IMR-90 (cell line): ENCODE results near the gene EPB41L1. TPM values are rescaled to one million over a fixed set of nuclear protein-coding genes. Genes with fewer than 3 reads are reported as not detected.

Source experiments
- ATAC-seq: fragments of 200-7000 bp; cut with Tn5 transposase; 2 replicates; pipeline ENCODE4 v1.9.1; 2020; ENCODE audit warnings: low read depth, mild to moderate bottlenecking, moderate library complexity
- BruUV-seq: library from RNA; stranded (reverse); fragments of 400-500 nt; replicated peaks from 2 replicates; lab custom pipeline; 2021; lab: Mats Ljungman, UMichigan
- CTCF ChIA-PET: fragments of 300-600 bp; formaldehyde crosslinking; extraction: SDS; loops from one replicate; lab custom pipeline; 2021; ENCODE audit warnings: antibody characterized with exemption; lab: Yijun Ruan, JAX
- POLR2A ChIA-PET: fragments of 300-600 bp; sonication (Branson Sonifier 250); formaldehyde crosslinking; loops from one replicate; lab custom pipeline; 2022; ENCODE audit warnings: antibody characterized with exemption; ENCODE audit not compliant: unreplicated experiment; lab: Charles Lee
- DNase-seq: peaks from one replicate; pipeline ENCODE4 v3.0.0; 2013
- H2AFZ ChIP-seq: replicated peaks from 2 replicates; pipeline ENCODE3; 2013; ENCODE audit warnings: low read length, mild to moderate bottlenecking; ENCODE audit not compliant: poor library complexity
- H2AK5ac ChIP-seq: 2 replicates; pipeline ENCODE4 v1.6.1; 2013; ENCODE audit warnings: low read depth, low read length, inconsistent platforms
- H2AK9ac ChIP-seq: replicated peaks from 2 replicates; pipeline ENCODE3; 2013; ENCODE audit warnings: mild to moderate bottlenecking, low read depth, low read length, moderate library complexity; ENCODE audit not compliant: poor library complexity
- H2BK120ac ChIP-seq: 2 replicates; pipeline ENCODE4 v1.6.1; 2013; ENCODE audit warnings: low read depth, low read length, inconsistent platforms
- H2BK15ac ChIP-seq: 3 replicates; pipeline ENCODE4 v1.6.1; 2013; ENCODE audit warnings: low read depth, low read length, inconsistent platforms
- H2BK20ac ChIP-seq: 2 replicates; pipeline ENCODE4 v1.6.1; 2013; ENCODE audit warnings: low read depth, mild to moderate bottlenecking, inconsistent platforms, low read length, moderate library complexity
- H2BK5ac ChIP-seq: 2 replicates; pipeline ENCODE4 v1.6.1; 2013; ENCODE audit warnings: mild to moderate bottlenecking, low read depth, low read length, inconsistent platforms; ENCODE audit not compliant: poor library complexity, severe bottlenecking
- H3K14ac ChIP-seq: replicated peaks from 2 replicates; pipeline ENCODE4 v1.6.1; 2013; ENCODE audit warnings: low read depth, low read length, inconsistent platforms
- H3K18ac ChIP-seq: 2 replicates; pipeline ENCODE4 v1.6.1; 2013; ENCODE audit warnings: low read depth, low read length, control low read depth
- H3K23ac ChIP-seq: 2 replicates; pipeline ENCODE4 v1.6.1; 2013; ENCODE audit warnings: low read depth, low read length, inconsistent platforms
- H3K27ac ChIP-seq: 2 replicates; pipeline ENCODE4 v1.5.1; 2013; ENCODE audit warnings: mild to moderate bottlenecking, control low read depth, low read length; ENCODE audit not compliant: insufficient read depth
- H3K27me3 ChIP-seq: 2 replicates; pipeline ENCODE4 v1.6.1; 2013; ENCODE audit warnings: low read length; ENCODE audit not compliant: control insufficient read depth, insufficient read depth
- H3K36me3 ChIP-seq: 2 replicates; pipeline ENCODE4 v1.6.1; 2013; ENCODE audit warnings: low read length, mixed read lengths; ENCODE audit not compliant: control insufficient read depth, insufficient read depth
- H3K4ac ChIP-seq: 2 replicates; pipeline ENCODE4 v1.6.1; 2013; ENCODE audit warnings: low read depth, low read length, inconsistent platforms
- H3K4me1 ChIP-seq: 2 replicates; pipeline ENCODE4 v1.6.1; 2013; ENCODE audit warnings: low read length, mixed read lengths; ENCODE audit not compliant: control insufficient read depth, insufficient read depth
- H3K4me2 ChIP-seq: 2 replicates; pipeline ENCODE4 v1.6.1; 2013; ENCODE audit warnings: low read depth, mild to moderate bottlenecking, control low read depth, low read length, moderate library complexity
- H3K4me3 ChIP-seq: 2 replicates; pipeline ENCODE4 v1.5.1; 2013; ENCODE audit warnings: low read depth, mild to moderate bottlenecking, control low read depth, low read length, moderate library complexity; ENCODE audit not compliant: insufficient read depth
- H3K56ac ChIP-seq: 2 replicates; pipeline ENCODE4 v1.6.1; 2013; ENCODE audit warnings: low read length, inconsistent platforms; ENCODE audit not compliant: insufficient read depth; ENCODE audit errors: extremely low read depth
- H3K79me1 ChIP-seq, 2 experiments: 2 replicates each; pipeline ENCODE4 v1.6.1; 2013; ENCODE audit warnings: low read length in 2 of 2, inconsistent platforms in 1 of 2, low read depth in 1 of 2
- H3K9ac ChIP-seq: 2 replicates; pipeline ENCODE4 v1.6.1; 2013; ENCODE audit warnings: low read depth, low read length, control low read depth
- H3K9me1 ChIP-seq: 2 replicates; pipeline ENCODE4 v1.6.1; 2013; ENCODE audit warnings: low read length, inconsistent platforms; ENCODE audit not compliant: insufficient read depth
- H3K9me3 ChIP-seq: 2 replicates; pipeline ENCODE4 v1.6.1; 2013; ENCODE audit warnings: low read length; ENCODE audit not compliant: control insufficient read depth, insufficient read depth
- H4K20me1 ChIP-seq: 2 replicates; pipeline ENCODE4 v1.6.1; 2013; ENCODE audit warnings: low read length, inconsistent platforms; ENCODE audit not compliant: insufficient read depth
- H4K5ac ChIP-seq: 2 replicates; pipeline ENCODE4 v1.6.1; 2013; ENCODE audit warnings: mild to moderate bottlenecking, low read depth, low read length, control low read depth
- H4K8ac ChIP-seq, 2 experiments: 2 replicates each; pipeline ENCODE4 v1.6.1; 2013; ENCODE audit warnings: low read depth in 2 of 2, low read length in 2 of 2, control low read depth in 1 of 2, inconsistent platforms in 1 of 2
- H4K91ac ChIP-seq: 2 replicates; pipeline ENCODE4 v1.6.1; 2013; ENCODE audit warnings: low read depth, low read length, inconsistent platforms; ENCODE audit not compliant: insufficient read depth
- CEBPB ChIP-seq: IDR thresholded peaks from 2 replicates; pipeline ENCODE4 v1.6.1; 2012; ENCODE audit warnings: low read depth, low read length, improper control_type of control experiment
- RCOR1 ChIP-seq: IDR thresholded peaks from 2 replicates; pipeline ENCODE4 v1.6.1; 2012; ENCODE audit warnings: mild to moderate bottlenecking, low read length, improper control_type of control experiment; ENCODE audit not compliant: insufficient replicate concordance
- WGBS, 2 experiments: methylation state at CpG; one replicate each; pipeline versions ENCODE4 v1.1.5 to v1.1.7; 2013; ENCODE audit warnings: missing lambda C conversion rate in 2 of 2; ENCODE audit not compliant: insufficient read length in 1 of 2; ENCODE audit errors: extremely low coverage in 2 of 2; 5-methylcytosine and 5-hydroxymethylcytosine counted together
- dilution Hi-C: fragments of 300-500 bp; cut with HindIII; formaldehyde crosslinking; loops from one replicate; pipeline ENCODE4 v1.14.3; 2018; ENCODE audit warnings: low sequenced_read_pairs; ENCODE audit not compliant: unreplicated experiment
- in situ Hi-C: fragments of 300-500 bp; cut with MboI; formaldehyde crosslinking; loops from 3 replicates; pipeline ENCODE4 v1.14.3; 2019; ENCODE audit warnings: low sequenced_read_pairs, inconsistent platforms, mixed read lengths
- intact Hi-C: fragments of 100-400 bp; cut with micrococcal nuclease; formaldehyde crosslinking; loops from 2 replicates; pipeline ENCODE4 v1.10.0; 2022
- polyA plus RNA-seq, 3 experiments: library from polyadenylated mRNA; depleted of rRNA; stranded (reverse); fragments of >200 nt; gene quantifications; 2 replicates each; pipeline ENCODE4 v1.2.3, GENCODE V29; 2012; ENCODE audit warnings: low replicate concordance in 1 of 3
- total RNA-seq: library from RNA; depleted of rRNA; stranded (reverse); fragments of >200 nt; gene quantifications from 2 replicates; pipeline ENCODE4 v1.2.3, GENCODE V29; 2012
- TF ChIP-seq, protein P1 (sequence below): fragments of 150-350 bp; IDR thresholded peaks from 2 replicates; pipeline ENCODE4 v1.6.1; 2017; ENCODE audit warnings: mild to moderate bottlenecking, antibody characterized with exemption, low read length, low read depth

Gene EPB41L1
- total and polyA plus RNA-seq, 2 of the 4 experiments (the other 2 are of a cell fraction) = 12.5 to 33.7 TPM

DNA sequence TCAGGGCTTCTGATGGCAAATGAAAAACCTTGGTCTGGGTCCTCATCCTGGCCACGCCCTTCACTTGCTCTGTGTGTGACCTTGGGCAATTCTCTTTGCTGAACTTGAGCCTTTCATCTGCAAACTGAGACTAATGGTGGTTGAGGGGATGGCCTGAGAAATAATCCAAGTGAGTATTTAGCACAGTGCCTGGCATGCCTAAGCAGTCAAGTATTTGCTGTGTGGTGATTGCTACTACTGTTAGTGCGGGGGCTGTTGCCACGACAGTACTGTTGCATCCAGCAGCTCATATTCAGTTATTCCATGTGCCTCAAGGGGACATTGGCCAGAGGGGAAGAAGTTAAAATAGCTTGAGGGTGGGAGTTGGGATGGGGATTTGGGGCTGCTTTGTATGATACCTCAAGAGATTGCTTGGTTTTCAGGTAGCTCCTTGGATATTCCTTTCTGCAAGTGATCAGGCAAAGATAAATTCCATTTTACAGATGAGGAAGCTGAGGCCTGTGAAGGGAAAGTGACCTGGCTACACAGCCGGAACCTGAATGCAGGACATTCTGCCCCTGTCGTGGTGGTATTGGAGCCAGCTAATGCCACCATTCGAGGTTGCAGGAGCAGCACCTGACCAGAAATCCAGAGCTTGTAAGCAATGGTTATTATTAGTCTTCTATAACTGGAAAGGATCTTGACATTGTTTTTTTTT lies 45.1 kb upstream of the EPB41L1 start:
- no peak overlapping the region for H2BK5ac ChIP-seq
- no TSS peak for BruUV-seq
- DNase-seq = peak; percentile 38
- no peak overlapping the region for H4K91ac ChIP-seq
- no peak overlapping the region for H4K8ac ChIP-seq
- H3K36me3 ChIP-seq = no peaks in the 10 kb centered on the region
- H3K9me1 ChIP-seq = no peaks in the 10 kb centered on the region
- no peak overlapping the region for H3K56ac ChIP-seq
- no peak overlapping the region for H3K4me2 ChIP-seq
- dilution Hi-C loops = no loop called here
- no peak overlapping the region for H2BK120ac ChIP-seq
- CTCF ChIA-PET = no interaction called here
- H3K27ac ChIP-seq = no peak overlapping the region
- H3K79me1 ChIP-seq = no peaks in the 10 kb centered on the region
- no peaks in the 10 kb centered on the region for H4K20me1 ChIP-seq
- no peak for TF ChIP-seq RCOR1
- TF ChIP-seq, protein P1, sequence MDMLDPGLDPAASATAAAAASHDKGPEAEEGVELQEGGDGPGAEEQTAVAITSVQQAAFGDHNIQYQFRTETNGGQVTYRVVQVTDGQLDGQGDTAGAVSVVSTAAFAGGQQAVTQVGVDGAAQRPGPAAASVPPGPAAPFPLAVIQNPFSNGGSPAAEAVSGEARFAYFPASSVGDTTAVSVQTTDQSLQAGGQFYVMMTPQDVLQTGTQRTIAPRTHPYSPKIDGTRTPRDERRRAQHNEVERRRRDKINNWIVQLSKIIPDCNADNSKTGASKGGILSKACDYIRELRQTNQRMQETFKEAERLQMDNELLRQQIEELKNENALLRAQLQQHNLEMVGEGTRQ = no peak
- no peak for TF ChIP-seq CEBPB
- no peak overlapping the region for H2BK15ac ChIP-seq
- intact Hi-C loops = no loop called here
- no peak overlapping the region for H3K18ac ChIP-seq
- no peak overlapping the region for H3K23ac ChIP-seq
- no peak overlapping the region for H3K9ac ChIP-seq
- no CpG with 5 or more reads among the region's 6 CpGs for WGBS, 2 experiments
- ATAC-seq = peak; percentile 32; the same call in 1 of the 2 replicates
- no peak overlapping the region for H2BK20ac ChIP-seq
- POLR2A ChIA-PET = no interaction called here
- in situ Hi-C loops = no loop called here
- H3K4me1 ChIP-seq = no peaks in the 10 kb centered on the region
- no peak overlapping the region for H3K4ac ChIP-seq
- no peak overlapping the region for H4K5ac ChIP-seq
- peaks cover 28% of the 10 kb centered on the region for H3K27me3 ChIP-seq
- H3K9me3 ChIP-seq = no peaks in the 10 kb centered on the region
- no peak overlapping the region for H2AK5ac ChIP-seq
- H2AK9ac ChIP-seq = peak overlapping the region; percentile 28
- no peak overlapping the region for H3K4me3 ChIP-seq
- no peak overlapping the region for H3K14ac ChIP-seq
- H2AFZ ChIP-seq = no peak overlapping the region
